DOHH2 (cell line): ENCODE measurements around the gene G6PC3.

Source experiments
- H3F3A ChIP-seq: fragments of 200-600 bp; sonication (generic), shearing (Covaris generic); 2 replicates; pipeline ENCODE4 v1.6.0; 2016; ENCODE audit warnings: antibody characterized with exemption, mild to moderate bottlenecking; ENCODE audit not compliant: control insufficient read depth, insufficient read depth
- H3K27ac ChIP-seq: fragments of 200-600 bp; sonication (generic); 2 replicates; pipeline ENCODE4 v1.5.1; 2014; ENCODE audit warnings: low read depth, mild to moderate bottlenecking, low read length, moderate library complexity
- H3K27me3 ChIP-seq: fragments of 200-600 bp; sonication (generic); 2 replicates; pipeline ENCODE4 v1.6.1; 2014; ENCODE audit warnings: mild to moderate bottlenecking, low read length, mixed read lengths; ENCODE audit not compliant: control insufficient read depth
- H3K36me3 ChIP-seq: fragments of 200-600 bp; sonication (generic); 2 replicates; pipeline ENCODE4 v1.6.1; 2014; ENCODE audit warnings: mild to moderate bottlenecking, low read length, moderate library complexity, mixed read lengths; ENCODE audit not compliant: control insufficient read depth
- H3K4me1 ChIP-seq: fragments of 200-600 bp; sonication (generic); 2 replicates; pipeline ENCODE4 v1.6.1; 2014; ENCODE audit warnings: mild to moderate bottlenecking, low read length, mixed read lengths; ENCODE audit not compliant: control insufficient read depth
- H3K4me2 ChIP-seq: fragments of 200-600 bp; sonication (generic); 2 replicates; pipeline ENCODE4 v1.6.0; 2014; ENCODE audit warnings: mild to moderate bottlenecking, low read length, moderate library complexity
- H3K4me3 ChIP-seq: fragments of 200-600 bp; sonication (generic); 2 replicates; pipeline ENCODE4 v1.5.1; 2014; ENCODE audit warnings: mild to moderate bottlenecking, low read length, mixed read lengths
- H3K79me2 ChIP-seq: fragments of 200-600 bp; sonication (generic); 2 replicates; pipeline ENCODE4 v1.6.1; 2014; ENCODE audit warnings: mild to moderate bottlenecking, low read length, mixed read lengths; ENCODE audit not compliant: control insufficient read depth
- H3K9me2 ChIP-seq: fragments of 200-600 bp; sonication (generic); replicated peaks from 2 replicates; pipeline ENCODE4 v1.6.1; 2014; ENCODE audit warnings: mild to moderate bottlenecking, low read length, mixed read lengths; ENCODE audit not compliant: control insufficient read depth
- H3K9me3 ChIP-seq: fragments of 200-600 bp; sonication (generic); 2 replicates; pipeline ENCODE4 v1.6.1; 2014; ENCODE audit warnings: antibody characterized with exemption, low read length, mixed read lengths; ENCODE audit not compliant: control insufficient read depth, insufficient read depth
- H4K20me1 ChIP-seq: fragments of 200-600 bp; sonication (generic); 2 replicates; pipeline ENCODE4 v1.6.0; 2014; ENCODE audit warnings: low read depth, mild to moderate bottlenecking, antibody characterized with exemption, low read length, moderate library complexity; ENCODE audit not compliant: control insufficient read depth, insufficient read depth
- EZH2phosphoT487 ChIP-seq: fragments of 200-600 bp; sonication (generic); IDR thresholded peaks from 2 replicates; pipeline ENCODE4 v1.6.1; 2017; ENCODE audit warnings: borderline replicate concordance, mild to moderate bottlenecking, antibody characterized with exemption, low read length, moderate library complexity, mixed read lengths
- TF ChIP-seq, protein P1 (sequence below): fragments of 200-600 bp; sonication (generic); IDR thresholded peaks from one replicate; pipeline ENCODE4 v1.5.1; 2014; ENCODE audit warnings: antibody characterized with exemption, mild to moderate bottlenecking, low read depth, low read length; ENCODE audit not compliant: poor library complexity, severe bottlenecking

G6PC3 gene

DNA sequence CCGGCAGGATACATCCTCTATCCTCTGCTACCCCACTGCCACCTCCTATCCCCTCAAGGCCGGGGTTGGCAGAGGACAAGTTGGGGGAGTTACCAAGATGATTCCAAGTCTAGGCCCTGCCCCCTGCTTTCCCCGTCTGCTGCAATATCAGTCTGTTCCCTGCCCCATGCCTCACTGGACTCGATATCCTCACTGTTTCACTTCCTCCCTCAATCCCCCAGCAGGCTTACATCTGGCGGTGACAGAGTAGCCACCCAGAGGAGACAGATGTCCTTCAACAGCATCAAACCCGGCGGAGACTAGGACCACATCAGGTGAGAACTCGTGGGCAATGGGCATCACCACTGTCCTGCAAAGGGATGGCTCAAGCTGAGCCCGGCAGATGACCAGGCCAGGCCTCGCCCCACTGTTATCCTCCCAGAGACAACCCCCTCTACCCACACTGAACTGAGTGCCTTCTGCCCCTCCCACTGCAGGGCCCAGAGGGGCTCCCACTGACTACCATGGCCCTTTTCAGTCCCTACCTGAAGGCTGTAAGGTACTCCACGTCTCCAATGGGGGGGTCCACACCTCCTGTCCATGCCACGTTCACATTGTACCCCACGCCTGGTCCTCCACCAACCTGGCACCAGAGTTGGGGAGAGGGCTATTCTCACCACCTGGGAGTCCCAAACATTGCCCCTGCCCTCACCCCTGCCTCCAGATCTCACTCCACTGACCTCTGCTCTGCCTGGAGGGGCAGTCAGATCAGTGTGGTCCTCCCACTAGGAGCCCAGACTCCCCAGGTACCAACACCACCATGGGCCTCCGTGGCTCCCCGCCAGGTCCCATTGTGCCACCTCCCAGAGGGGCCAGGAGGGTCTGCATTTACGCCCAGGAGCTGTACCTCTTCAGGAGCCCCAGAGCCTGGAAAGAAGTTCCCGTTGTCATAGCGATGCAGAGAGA lies 9.6 kb downstream of the G6PC3 start:
- Histone ChIP-seq H3K79me2 (no peaks in the 10 kb centered on the region), H3K4me2 (no peak overlapping the region), H4K20me1 (no peaks in the 10 kb centered on the region), H3K9me2 (no peaks in the 10 kb centered on the region), H3K4me3 (no peak overlapping the region), H3K36me3 (peaks cover 40% of the 10 kb centered on the region), H3F3A (no peaks in the 10 kb centered on the region), H3K27ac (no peak overlapping the region), H3K9me3 (no peaks in the 10 kb centered on the region), H3K4me1 (peaks cover 10% of the 10 kb centered on the region), H3K27me3 (no peaks in the 10 kb centered on the region)
- TF ChIP-seq, protein P1, sequence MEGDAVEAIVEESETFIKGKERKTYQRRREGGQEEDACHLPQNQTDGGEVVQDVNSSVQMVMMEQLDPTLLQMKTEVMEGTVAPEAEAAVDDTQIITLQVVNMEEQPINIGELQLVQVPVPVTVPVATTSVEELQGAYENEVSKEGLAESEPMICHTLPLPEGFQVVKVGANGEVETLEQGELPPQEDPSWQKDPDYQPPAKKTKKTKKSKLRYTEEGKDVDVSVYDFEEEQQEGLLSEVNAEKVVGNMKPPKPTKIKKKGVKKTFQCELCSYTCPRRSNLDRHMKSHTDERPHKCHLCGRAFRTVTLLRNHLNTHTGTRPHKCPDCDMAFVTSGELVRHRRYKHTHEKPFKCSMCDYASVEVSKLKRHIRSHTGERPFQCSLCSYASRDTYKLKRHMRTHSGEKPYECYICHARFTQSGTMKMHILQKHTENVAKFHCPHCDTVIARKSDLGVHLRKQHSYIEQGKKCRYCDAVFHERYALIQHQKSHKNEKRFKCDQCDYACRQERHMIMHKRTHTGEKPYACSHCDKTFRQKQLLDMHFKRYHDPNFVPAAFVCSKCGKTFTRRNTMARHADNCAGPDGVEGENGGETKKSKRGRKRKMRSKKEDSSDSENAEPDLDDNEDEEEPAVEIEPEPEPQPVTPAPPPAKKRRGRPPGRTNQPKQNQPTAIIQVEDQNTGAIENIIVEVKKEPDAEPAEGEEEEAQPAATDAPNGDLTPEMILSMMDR: no peak
- TF ChIP-seq EZH2phosphoT487: no peak

DNA sequence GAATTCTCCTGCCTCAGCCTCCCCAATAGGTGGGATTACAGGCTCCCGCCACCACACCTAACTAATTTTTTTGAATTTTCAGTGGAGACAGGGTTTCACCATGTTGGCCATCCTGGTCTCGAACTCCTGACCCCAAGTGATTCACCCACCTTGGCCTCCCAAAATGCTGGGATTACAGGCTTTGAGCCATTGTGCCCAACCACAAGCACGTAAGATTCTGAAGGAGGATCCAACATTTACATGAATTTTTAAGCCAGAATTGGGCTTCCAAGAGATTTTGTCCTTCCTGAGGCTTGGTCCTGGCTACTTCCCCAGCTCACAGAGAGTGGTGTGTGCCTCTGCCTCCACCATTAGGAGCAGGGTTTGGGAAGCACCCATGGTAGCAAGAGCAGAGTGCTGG lies 11.1 kb downstream of the G6PC3 start:
- Histone ChIP-seq H3K79me2 (no peaks in the 10 kb centered on the region), H3K4me3 (no peak overlapping the region), H3K4me2 (no peak overlapping the region), H3K27me3 (no peaks in the 10 kb centered on the region), H3K36me3 (peaks cover 29% of the 10 kb centered on the region), H3F3A (no peaks in the 10 kb centered on the region), H4K20me1 (no peaks in the 10 kb centered on the region), H3K4me1 (peaks cover 10% of the 10 kb centered on the region), H3K9me2 (no peaks in the 10 kb centered on the region), H3K9me3 (no peaks in the 10 kb centered on the region), H3K27ac (no peak overlapping the region)
- TF ChIP-seq EZH2phosphoT487: no peak
- TF ChIP-seq, protein P1: no peak

DNA sequence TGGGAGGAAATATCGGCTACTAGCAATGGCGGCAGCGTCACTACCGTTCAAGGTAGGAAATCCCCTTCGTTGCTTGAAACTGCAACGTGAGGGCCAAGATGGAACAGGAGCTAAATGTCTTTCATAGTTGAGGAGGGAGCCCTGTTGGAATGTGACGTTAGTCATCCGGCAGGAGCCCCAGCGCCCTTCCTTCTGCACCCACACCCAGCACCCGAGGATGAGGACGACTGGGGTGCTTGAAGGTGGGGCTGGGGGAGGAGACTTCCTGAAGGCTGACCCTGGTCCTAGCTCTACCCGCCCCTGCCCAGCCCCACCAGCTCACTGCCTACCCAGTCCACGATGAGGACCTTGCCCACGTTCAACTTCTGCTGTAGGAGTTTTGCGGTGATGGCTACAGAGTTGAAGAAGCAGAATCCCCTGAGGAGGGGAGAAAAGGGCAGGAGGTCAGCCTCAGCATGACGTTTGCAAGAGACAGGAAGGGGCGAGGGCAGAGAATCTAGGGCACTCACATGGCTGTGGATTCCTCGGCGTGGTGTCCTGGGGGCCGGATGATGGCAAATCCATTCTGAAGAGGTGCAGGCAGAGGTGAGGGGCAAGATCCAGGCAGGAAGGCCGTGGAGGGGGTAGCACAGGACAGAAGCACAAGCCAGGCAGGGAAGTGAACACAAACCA lies 11.9 kb downstream of the G6PC3 start:
- no peak for TF ChIP-seq EZH2phosphoT487
- TF ChIP-seq, protein P1: no peak
- Histone ChIP-seq H3K36me3 (peaks cover 22% of the 10 kb centered on the region; the same call in 1 of the 2 replicates), H3K27me3 (no peaks in the 10 kb centered on the region), H4K20me1 (no peaks in the 10 kb centered on the region), H3K4me2 (no peak overlapping the region), H3K27ac (no peak overlapping the region), H3K9me3 (no peaks in the 10 kb centered on the region), H3K4me3 (no peak overlapping the region), H3K4me1 (peaks cover 10% of the 10 kb centered on the region), H3F3A (no peaks in the 10 kb centered on the region), H3K79me2 (no peaks in the 10 kb centered on the region), H3K9me2 (no peaks in the 10 kb centered on the region)
